ENCODE data around the gene OPA3.
A peak's percentile ranks its signal among the peaks of the same experiment; 100 is the strongest.

GRCh38 chr19:45607071-45608029 lies 22.7 kb upstream of the OPA3 start:
- TF ChIP-seq, protein P1, sequence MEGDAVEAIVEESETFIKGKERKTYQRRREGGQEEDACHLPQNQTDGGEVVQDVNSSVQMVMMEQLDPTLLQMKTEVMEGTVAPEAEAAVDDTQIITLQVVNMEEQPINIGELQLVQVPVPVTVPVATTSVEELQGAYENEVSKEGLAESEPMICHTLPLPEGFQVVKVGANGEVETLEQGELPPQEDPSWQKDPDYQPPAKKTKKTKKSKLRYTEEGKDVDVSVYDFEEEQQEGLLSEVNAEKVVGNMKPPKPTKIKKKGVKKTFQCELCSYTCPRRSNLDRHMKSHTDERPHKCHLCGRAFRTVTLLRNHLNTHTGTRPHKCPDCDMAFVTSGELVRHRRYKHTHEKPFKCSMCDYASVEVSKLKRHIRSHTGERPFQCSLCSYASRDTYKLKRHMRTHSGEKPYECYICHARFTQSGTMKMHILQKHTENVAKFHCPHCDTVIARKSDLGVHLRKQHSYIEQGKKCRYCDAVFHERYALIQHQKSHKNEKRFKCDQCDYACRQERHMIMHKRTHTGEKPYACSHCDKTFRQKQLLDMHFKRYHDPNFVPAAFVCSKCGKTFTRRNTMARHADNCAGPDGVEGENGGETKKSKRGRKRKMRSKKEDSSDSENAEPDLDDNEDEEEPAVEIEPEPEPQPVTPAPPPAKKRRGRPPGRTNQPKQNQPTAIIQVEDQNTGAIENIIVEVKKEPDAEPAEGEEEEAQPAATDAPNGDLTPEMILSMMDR (IDR thresholded peaks at IDR 0.05) = peak; percentile 88 to 95 (median 93)
- TF ChIP-seq POLR2A (IDR thresholded peaks at IDR 0.05) = no peak

Measured in adrenal gland (tissue), 5 donors.